PC-3 (cell line): ENCODE measurements around the gene USP20.

ENCODE experiments used
- CTCF ChIP-seq: fragments of 300-600 bp; sonication (generic); conservative IDR thresholded peaks from 2 replicates; pipeline ENCODE4 v1.5.1; 2017; ENCODE audit warnings: antibody characterized with exemption, low read depth, mild to moderate bottlenecking, low read length
- EZH2 ChIP-seq: fragments of 300-600 bp; sonication (generic); IDR thresholded peaks from one replicate; pipeline ENCODE4 v1.6.1; 2017; ENCODE audit warnings: antibody characterized with exemption, mild to moderate bottlenecking, low read length; ENCODE audit not compliant: unreplicated experiment
- EZH2phosphoT487 ChIP-seq: fragments of 300-600 bp; sonication (generic); IDR thresholded peaks from 2 replicates; pipeline ENCODE4 v1.6.1; 2018; ENCODE audit warnings: mild to moderate bottlenecking, antibody characterized with exemption, low read length, borderline replicate concordance

- TF ChIP-seq CTCF (no peak), EZH2phosphoT487 (no peak), EZH2 (no peak)
Observed at GRCh38 chr9:129860653-129861446, 25.6 kb downstream of the USP20 start.
